Activated naive CD4-positive, alpha-beta T cell treated with anti-CD3 and anti-CD28 coated beads, Interleukin-2, amount 50 U/mL, for 24 hours (primary cell): Measurements from ENCODE around the gene STX8.
"Not testable (repeated sequence)": the region's sequence is repeated elsewhere in the genome, so short reads cannot be mapped to it uniquely, and the experiment has no call there.

Experiments
- H3K27ac Mint-ChIP-seq: one replicate; pipeline ENCODE4 v1.8.0; 2021; ENCODE audit warnings: mild to moderate bottlenecking, mixed read lengths
- H3K27me3 Mint-ChIP-seq: one replicate; pipeline ENCODE4 v1.8.0; 2021; ENCODE audit warnings: mixed read lengths
- H3K36me3 Mint-ChIP-seq: one replicate; pipeline ENCODE4 v1.8.0; 2021; ENCODE audit warnings: mixed read lengths
- H3K4me1 Mint-ChIP-seq: one replicate; pipeline ENCODE4 v1.8.0; 2021; ENCODE audit warnings: mixed read lengths
- H3K4me3 Mint-ChIP-seq: one replicate; pipeline ENCODE4 v1.8.0; 2021; ENCODE audit warnings: mild to moderate bottlenecking, mixed read lengths
- H3K9me3 Mint-ChIP-seq: one replicate; pipeline ENCODE4 v1.8.0; 2021; ENCODE audit warnings: mixed read lengths

STX8 gene

DNA sequence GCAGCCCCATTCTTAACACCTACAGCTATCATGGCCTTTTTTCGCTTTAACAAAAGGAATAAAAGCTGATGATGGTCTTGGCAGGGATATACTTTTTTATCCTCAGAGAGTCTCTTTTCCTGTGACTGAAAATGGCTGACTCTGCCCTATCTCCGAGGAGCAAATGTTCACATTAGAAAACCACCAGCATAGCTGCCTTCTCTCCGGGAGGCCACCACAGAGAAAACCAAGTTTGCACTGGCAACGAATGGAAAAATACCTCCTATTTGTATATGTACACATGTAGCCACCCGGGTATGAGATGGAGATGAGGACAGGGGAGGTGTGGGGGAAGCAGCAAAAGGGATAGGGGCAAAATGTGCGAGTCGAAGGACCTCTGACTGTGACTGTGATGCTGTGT lies 88.2 kb downstream of the STX8 start:
- Mint-ChIP-seq H3K27me3 (no peaks in the 10 kb centered on the region), H3K36me3 (peaks cover 36% of the 10 kb centered on the region), H3K9me3 (no peaks in the 10 kb centered on the region), H3K4me1 (no peaks in the 10 kb centered on the region), H3K27ac (no peak overlapping the region), H3K4me3 (no peak overlapping the region)

DNA sequence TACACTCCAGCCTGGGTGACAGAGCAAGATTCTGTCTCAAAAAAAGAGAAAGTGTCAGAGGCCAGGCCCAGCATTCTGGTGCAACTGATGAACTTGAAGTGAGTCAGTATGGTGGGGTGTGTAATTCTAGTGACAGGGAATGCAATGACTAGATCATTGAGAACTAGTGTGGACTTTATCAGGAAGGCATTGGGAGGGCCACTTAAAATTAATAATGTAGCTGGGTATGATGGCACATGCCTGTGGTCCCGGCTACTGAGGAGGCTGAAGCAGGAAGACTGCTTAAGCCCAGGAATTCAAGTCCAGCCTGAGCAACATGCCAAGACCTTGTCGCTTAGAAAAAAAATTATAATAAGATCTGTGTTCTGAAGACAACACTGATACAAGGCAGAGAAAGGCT lies 90.8 kb downstream of the STX8 start:
- Mint-ChIP-seq H3K4me3 (no peak overlapping the region), H3K27me3 (no peaks in the 10 kb centered on the region), H3K36me3 (peaks cover 23% of the 10 kb centered on the region), H3K27ac (no peak overlapping the region), H3K4me1 (no peaks in the 10 kb centered on the region), H3K9me3 (no peaks in the 10 kb centered on the region)

DNA sequence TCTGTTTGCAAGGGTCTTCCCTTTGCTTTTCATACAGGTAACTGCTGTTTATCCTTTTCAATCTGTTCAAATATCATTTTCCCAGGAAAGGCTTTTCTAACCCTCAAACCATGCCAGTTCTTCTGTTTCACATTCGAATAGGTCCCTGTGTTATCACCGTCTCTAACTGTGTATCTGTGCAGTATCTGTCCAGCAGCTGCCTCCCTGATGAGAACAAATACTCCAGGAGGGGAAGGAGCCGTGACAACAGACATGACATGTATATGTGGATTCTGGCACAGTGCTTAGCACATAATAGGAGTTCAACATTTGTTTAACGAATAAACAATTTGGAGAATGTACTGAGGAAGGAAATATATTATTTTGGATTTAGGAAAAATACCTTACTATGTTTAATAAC lies 95.7 kb downstream of the STX8 start:
- H3K4me3 Mint-ChIP-seq, result no peak overlapping the region
- no peaks in the 10 kb centered on the region for H3K4me1 Mint-ChIP-seq
- H3K9me3 Mint-ChIP-seq, result no peaks in the 10 kb centered on the region
- H3K36me3 Mint-ChIP-seq, result peaks cover 16% of the 10 kb centered on the region
- no peak overlapping the region for H3K27ac Mint-ChIP-seq
- H3K27me3 Mint-ChIP-seq, result no peaks in the 10 kb centered on the region

DNA sequence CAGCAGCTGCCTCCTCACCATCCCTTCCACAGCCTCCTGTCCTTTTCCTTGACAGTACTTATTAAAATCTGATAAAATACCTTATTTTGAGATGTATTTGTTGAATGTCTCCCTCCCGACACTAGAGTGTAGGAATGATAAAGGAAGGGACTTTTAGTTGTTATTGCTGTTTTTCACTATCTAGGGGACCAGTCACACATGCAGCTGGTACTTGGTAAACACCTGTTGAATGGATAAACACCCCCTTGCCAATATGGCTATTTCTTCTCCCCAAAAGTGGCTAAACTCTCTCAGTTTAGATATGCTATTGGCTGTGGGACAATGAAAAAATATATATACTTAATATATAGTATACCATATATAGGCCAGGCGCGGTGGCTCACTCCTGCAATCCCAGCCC lies 96.7 kb downstream of the STX8 start:
- H3K27ac Mint-ChIP-seq, result no peak overlapping the region

DNA sequence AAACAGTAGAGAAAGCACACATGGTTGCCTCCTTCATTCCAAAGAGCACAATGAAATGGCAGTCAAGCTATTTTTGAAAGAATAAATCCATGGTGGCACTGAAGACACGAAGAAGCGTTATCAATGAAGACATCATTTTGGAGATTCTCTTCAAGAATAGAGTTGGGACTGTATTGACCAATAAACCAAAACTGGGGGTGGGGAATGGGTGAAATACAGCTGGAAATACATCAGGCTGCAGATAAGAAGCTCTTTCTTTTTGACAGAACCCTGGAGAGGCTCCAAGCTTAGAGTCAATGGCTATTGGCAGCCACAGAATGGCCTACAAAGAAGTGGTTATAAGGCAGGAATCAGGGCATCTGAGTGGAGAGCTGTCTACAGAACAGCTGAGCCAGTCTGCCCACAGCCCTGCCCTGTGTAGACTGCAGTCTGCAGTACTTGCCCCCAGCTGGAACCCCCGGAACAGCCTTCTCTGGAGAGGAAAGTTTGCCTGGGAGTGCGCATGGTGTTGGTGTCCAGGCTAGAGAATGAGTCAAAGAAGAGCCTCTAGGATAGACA lies 100.4 kb downstream of the STX8 start:
- no peaks in the 10 kb centered on the region for H3K9me3 Mint-ChIP-seq
- H3K27ac Mint-ChIP-seq, result no peak overlapping the region
- no peaks in the 10 kb centered on the region for H3K27me3 Mint-ChIP-seq
- peaks cover 17% of the 10 kb centered on the region for H3K4me1 Mint-ChIP-seq
- H3K36me3 Mint-ChIP-seq, result peaks cover 5% of the 10 kb centered on the region
- no peak overlapping the region for H3K4me3 Mint-ChIP-seq

More for the DNA sequence above, 96.7 kb downstream of the STX8 start:
- H3K27me3 Mint-ChIP-seq, result no peaks in the 10 kb centered on the region
- no peak overlapping the region for H3K4me3 Mint-ChIP-seq
- no peaks in the 10 kb centered on the region for H3K4me1 Mint-ChIP-seq
- no peaks in the 10 kb centered on the region for H3K9me3 Mint-ChIP-seq
- peaks cover 10% of the 10 kb centered on the region for H3K36me3 Mint-ChIP-seq

DNA sequence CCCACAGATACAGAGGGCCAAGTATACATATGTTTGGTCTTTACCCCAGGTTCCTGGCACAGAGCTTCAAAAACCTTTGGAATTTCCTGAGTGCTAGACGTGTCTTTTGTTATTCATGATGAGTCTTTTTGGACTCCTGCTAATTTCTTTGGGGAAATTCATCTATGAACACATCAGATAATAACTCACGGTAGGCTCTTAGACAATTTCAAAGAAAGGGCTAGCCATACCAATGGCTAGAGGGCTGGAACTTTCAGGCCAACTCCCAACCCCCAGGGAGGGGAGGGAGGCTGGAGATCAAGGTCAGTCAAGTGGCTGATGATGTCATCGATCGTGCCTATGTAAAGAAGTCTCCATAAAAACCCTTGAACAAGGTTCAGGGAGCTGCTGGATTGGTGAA lies 101.9 kb downstream of the STX8 start:
- no peak overlapping the region for H3K4me3 Mint-ChIP-seq
- no peaks in the 10 kb centered on the region for H3K9me3 Mint-ChIP-seq
- H3K27me3 Mint-ChIP-seq, result no peaks in the 10 kb centered on the region
- no peak overlapping the region for H3K27ac Mint-ChIP-seq
- peaks cover 5% of the 10 kb centered on the region for H3K36me3 Mint-ChIP-seq
- H3K4me1 Mint-ChIP-seq, result peaks cover 31% of the 10 kb centered on the region

DNA sequence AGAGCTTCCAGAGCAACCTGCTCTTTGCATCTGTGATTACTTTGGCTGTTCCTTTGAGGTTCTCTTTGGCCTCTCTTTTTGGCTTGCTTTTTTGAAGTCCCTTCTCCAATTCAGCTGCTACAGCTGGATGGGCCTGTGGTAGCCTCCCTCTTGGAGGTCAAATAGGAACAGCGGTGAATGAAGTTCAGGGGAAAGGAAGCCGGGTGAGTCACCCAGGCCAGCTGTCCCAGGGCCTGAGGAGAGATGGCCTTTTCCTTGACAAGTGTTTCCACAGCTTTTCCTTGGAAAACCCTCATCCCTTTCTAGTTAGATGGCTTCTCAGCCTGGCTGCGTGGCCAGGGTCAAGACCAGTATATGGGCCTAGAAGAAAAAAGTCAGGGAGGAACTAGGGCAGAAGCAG lies 103.1 kb downstream of the STX8 start:
- Mint-ChIP-seq H3K4me1 (peaks cover 31% of the 10 kb centered on the region), H3K27me3 (no peaks in the 10 kb centered on the region), H3K36me3 (peaks cover 5% of the 10 kb centered on the region), H3K9me3 (no peaks in the 10 kb centered on the region), H3K27ac (no peak overlapping the region), H3K4me3 (no peak overlapping the region)

DNA sequence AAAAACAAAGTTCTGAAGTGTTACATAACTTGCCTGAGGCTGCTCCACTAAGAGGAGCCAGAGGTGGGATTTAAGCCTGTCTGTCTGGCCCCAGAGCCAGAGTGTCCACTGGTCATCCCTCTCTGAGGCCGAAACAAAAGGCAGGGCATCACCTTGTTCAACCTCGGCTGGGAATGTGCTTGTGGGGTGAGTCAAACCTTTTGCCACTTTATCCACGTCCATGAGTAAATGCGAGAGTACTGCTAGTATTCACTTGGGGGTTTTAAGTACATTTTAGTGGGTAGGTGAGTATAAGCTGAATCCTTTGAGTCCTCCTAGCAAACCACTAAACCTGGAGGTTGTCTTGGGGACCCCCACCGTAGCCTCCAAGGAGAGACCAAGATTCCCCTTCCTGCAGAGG lies 103.5 kb downstream of the STX8 start:
- no peak overlapping the region for H3K27ac Mint-ChIP-seq

DNA sequence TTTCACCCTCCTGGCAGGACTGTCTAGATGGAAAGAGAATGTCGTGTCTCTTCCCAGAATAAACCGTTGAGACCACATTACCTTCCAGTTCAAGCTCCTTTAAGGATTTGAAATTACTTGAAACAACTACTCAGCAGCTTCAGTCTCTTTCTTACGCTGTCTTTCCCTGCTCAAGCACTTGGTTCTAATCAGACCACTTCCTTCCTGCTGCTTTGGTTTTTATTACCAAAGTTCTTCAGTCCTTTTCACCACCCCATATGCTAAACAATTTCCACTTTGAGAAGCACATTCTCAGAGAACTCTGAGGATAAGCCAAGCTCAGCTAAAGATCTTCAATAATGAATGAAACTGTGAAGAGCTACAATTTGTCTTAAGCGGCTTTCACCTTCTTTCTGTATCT lies 105.4 kb downstream of the STX8 start:
- Mint-ChIP-seq H3K36me3 (no peaks in the 10 kb centered on the region), H3K4me3 (peak overlapping the region; percentile 77), H3K27ac (peak overlapping the region; percentile 88), H3K4me1 (peaks cover 34% of the 10 kb centered on the region), H3K9me3 (no peaks in the 10 kb centered on the region), H3K27me3 (no peaks in the 10 kb centered on the region)

More for the DNA sequence above, 103.5 kb downstream of the STX8 start:
- peaks cover under 1% of the 10 kb centered on the region for H3K36me3 Mint-ChIP-seq
- H3K9me3 Mint-ChIP-seq, result no peaks in the 10 kb centered on the region
- peaks cover 31% of the 10 kb centered on the region for H3K4me1 Mint-ChIP-seq
- no peak overlapping the region for H3K4me3 Mint-ChIP-seq
- no peaks in the 10 kb centered on the region for H3K27me3 Mint-ChIP-seq

DNA sequence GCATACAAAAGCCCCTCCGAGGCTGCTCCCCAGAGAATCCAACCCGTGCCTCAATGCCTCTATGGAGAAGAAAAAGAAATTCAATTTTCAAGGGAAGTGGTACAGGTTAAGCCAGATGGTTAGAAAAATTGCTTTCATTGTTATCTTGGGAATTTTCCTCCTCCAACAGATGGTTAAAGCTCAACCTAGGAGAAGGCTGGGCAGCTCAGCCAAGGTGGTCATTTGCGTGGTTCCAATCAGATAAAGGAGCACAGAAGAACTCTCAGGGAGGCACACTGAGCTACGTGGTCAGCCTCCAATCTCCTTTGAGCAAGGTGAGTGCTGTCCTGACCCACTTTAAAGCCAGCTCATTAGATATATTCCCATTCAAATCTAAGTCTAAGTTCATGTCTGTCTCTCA lies 106.7 kb downstream of the STX8 start:
- Mint-ChIP-seq H3K27me3 (no peaks in the 10 kb centered on the region), H3K4me3 (no peak overlapping the region), H3K36me3 (no peaks in the 10 kb centered on the region), H3K27ac (peak overlapping the region; percentile 19), H3K4me1 (peaks cover 43% of the 10 kb centered on the region), H3K9me3 (no peaks in the 10 kb centered on the region)

DNA sequence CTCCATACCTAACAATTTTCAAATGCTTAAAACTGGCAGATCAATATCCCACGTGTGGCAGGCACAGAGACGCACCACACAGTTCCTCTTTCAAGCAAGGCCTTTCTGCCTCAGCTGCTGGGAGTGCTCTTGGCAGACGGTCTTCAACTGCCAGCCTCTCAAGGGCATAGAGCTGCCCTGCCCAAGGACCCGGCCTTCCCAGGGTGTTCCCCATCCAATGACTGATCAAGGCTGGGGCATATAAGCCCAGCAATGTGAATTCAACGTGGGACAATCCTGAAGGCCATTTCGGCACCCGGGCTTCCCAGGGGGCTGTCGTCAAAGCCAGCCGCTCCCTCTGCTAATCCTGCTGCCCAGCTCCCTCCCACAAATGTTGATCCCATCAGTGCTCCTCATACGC lies 107.1 kb downstream of the STX8 start:
- H3K36me3 Mint-ChIP-seq, result no peaks in the 10 kb centered on the region
- no peaks in the 10 kb centered on the region for H3K9me3 Mint-ChIP-seq
- peaks cover 43% of the 10 kb centered on the region for H3K4me1 Mint-ChIP-seq
- H3K27me3 Mint-ChIP-seq, result no peaks in the 10 kb centered on the region
- no peak overlapping the region for H3K4me3 Mint-ChIP-seq
- H3K27ac Mint-ChIP-seq, result peak overlapping the region; percentile 19

DNA sequence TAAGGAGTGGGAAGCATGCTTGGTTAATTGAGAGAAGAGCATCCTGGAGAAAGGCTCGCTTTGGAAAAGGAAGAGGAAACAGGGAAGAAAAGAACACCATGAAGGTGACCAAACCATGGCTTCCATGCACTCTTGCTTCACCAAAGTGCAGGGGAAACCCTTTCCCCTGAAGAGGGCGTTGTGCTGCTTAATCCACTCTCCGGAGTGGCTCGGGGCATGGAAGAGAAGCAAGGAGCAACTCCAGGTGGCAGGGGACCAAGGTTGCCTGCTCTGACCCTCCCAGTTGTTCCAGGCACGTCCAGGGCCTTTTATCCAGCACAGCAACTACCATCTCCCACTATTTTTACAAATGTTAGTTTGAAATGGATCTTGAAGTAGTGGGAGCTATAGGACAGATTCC lies 108.1 kb downstream of the STX8 start:
- no peaks in the 10 kb centered on the region for H3K27me3 Mint-ChIP-seq
- no peaks in the 10 kb centered on the region for H3K9me3 Mint-ChIP-seq
- no peak overlapping the region for H3K27ac Mint-ChIP-seq
- H3K4me3 Mint-ChIP-seq, result no peak overlapping the region
- H3K4me1 Mint-ChIP-seq, result peaks cover 40% of the 10 kb centered on the region
- H3K36me3 Mint-ChIP-seq, result no peaks in the 10 kb centered on the region

DNA sequence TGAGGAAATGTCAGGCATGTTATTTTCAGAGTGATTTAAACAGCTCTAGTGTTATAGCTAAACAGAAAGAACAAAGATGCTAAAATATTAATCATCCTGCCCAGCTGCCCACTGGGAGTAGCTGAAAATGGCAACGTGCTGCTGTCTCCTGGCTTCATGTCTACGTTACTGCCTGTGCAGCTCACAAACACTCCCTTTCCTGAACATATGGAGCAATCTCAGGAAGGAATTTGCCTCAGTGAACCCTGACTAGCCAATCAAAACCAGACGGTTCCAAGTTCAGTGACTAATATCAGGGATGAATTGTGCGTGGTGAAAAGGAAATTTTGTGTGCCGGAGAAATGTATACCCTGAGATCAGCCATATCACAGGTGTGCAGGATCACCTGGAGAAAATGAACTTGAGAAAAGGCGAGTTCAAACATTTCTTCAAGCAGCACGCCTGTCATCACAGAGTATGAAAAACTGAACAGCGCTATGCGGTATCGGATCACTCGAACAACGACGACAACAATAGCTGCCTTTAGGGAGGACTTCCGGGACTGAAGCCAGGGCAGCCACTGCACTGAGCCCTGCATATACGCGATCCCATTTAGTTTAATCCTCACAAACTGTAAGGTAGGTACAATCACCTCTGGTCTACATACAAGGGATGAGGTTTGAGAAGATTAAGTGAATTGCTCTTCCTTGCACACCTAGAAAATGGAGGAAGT lies 110.3 kb downstream of the STX8 start:
- Mint-ChIP-seq H3K27ac (no peak overlapping the region), H3K27me3 (no peaks in the 10 kb centered on the region), H3K4me3 (no peak overlapping the region), H3K36me3 (peaks cover 1% of the 10 kb centered on the region), H3K4me1 (peaks cover 28% of the 10 kb centered on the region), H3K9me3 (no peaks in the 10 kb centered on the region)

DNA sequence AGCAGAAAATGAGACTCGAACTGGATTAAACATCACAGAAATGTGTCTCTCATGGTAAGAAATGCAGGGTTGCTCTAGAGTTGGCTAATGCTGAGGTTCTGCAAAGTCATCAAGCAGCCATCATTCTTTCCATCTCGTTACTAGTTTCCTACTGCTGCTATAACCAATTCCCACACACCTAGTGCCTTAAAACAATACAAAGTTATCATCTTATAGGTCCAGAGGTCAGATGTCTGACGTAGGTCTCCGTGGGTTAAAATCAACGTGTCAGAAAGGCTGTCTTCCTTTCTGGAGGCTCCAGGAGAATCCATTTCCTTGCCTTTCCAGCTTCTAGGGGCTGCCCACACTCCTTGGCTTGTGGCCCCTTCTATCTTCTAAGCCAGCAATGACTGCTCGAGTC lies 118.6 kb downstream of the STX8 start:
- Mint-ChIP-seq H3K27ac (no peak overlapping the region), H3K36me3 (peaks cover 8% of the 10 kb centered on the region), H3K27me3 (no peaks in the 10 kb centered on the region), H3K4me1 (no peaks in the 10 kb centered on the region), H3K9me3 (no peaks in the 10 kb centered on the region), H3K4me3 (no peak overlapping the region)

DNA sequence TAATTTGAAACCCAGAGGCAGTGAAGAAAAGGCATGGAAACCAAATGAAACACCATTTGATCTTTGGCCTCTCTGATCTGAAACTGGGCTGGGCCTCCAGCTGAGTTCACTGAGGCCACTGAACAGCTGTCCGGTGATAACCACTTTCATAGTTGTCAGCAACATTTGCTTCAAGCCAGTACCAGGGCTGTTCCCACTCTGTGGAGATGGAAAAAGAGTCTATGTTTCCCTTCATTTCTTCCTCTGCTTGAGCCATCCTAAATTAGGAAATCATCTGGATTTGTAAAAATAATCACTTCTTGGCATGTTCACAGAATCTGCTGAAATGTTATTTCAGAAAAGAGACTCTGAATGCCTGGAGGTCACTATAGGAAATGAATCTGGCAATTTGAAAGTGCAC lies 119.3 kb downstream of the STX8 start:
- Mint-ChIP-seq H3K9me3 (no peaks in the 10 kb centered on the region), H3K27ac (no peak overlapping the region), H3K36me3 (peaks cover 8% of the 10 kb centered on the region), H3K27me3 (no peaks in the 10 kb centered on the region), H3K4me1 (no peaks in the 10 kb centered on the region), H3K4me3 (no peak overlapping the region)

DNA sequence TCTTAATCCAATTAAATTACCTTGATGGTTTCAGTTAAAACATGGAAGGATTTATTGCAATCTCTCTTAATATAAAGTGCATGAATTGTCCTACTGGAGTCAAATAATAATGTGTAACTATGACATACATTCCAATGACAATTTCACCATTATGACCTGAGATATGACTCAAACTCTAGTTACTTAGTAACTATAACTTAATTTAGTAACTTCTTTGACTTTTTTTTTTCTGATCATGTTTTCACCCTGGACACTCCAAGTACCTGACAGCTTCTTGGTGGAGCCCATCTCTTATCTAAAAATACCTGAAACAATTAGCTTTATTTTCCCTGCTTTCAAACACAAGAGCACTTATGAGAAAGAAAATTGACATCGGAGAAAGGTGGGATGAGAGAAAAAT lies 123.7 kb downstream of the STX8 start:
- H3K36me3 Mint-ChIP-seq, result peaks cover 2% of the 10 kb centered on the region
- H3K27ac Mint-ChIP-seq, result no peak overlapping the region
- no peaks in the 10 kb centered on the region for H3K4me1 Mint-ChIP-seq
- no peaks in the 10 kb centered on the region for H3K27me3 Mint-ChIP-seq
- no peaks in the 10 kb centered on the region for H3K9me3 Mint-ChIP-seq
- no peak overlapping the region for H3K4me3 Mint-ChIP-seq

DNA sequence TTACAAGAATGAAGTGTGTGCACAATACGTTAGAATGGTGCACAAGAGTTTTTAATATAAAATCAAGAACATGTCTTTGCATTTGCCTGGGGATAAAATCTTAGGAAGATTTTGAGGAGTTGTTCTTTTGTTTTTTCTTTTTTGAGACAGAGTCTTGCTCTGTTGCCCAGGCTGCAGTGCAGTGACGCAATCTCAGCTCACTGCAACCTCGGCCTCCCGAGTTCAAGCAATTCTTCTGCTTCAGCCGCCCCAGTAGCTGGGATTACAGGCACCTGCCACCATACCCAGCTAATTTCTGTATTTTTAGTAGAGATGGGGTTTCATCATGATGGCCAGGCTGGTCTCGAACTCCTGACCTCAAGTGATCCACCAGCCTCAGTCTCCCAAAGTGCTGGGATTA lies 128.3 kb downstream of the STX8 start:
- not testable (repeated sequence) for H3K36me3 Mint-ChIP-seq, H3K4me1 Mint-ChIP-seq, H3K27me3 Mint-ChIP-seq, H3K9me3 Mint-ChIP-seq, H3K4me3 Mint-ChIP-seq, H3K27ac Mint-ChIP-seq
